LNCaP clone FGC (cell line): ENCODE measurements around the gene ASCL1.
A peak's percentile ranks its signal among the peaks of the same experiment; 100 is the strongest.

Source experiments
- DNase-seq: peaks from one replicate; pipeline ENCODE4 v3.0.0-alpha.2; 2011; ENCODE audit warnings: low read depth
- H3K4me3 ChIP-seq: 2 replicates; pipeline ENCODE4 v1.5.1; 2011; ENCODE audit warnings: mild to moderate bottlenecking, low read depth, low read length, control low read depth
- TF ChIP-seq, protein P1 (sequence below): IDR thresholded peaks from 2 replicates; pipeline ENCODE4 v1.5.1; 2012; ENCODE audit warnings: mild to moderate bottlenecking; ENCODE audit not compliant: control insufficient read depth, insufficient read depth; ENCODE audit errors: extremely low read depth

Gene ASCL1

DNA sequence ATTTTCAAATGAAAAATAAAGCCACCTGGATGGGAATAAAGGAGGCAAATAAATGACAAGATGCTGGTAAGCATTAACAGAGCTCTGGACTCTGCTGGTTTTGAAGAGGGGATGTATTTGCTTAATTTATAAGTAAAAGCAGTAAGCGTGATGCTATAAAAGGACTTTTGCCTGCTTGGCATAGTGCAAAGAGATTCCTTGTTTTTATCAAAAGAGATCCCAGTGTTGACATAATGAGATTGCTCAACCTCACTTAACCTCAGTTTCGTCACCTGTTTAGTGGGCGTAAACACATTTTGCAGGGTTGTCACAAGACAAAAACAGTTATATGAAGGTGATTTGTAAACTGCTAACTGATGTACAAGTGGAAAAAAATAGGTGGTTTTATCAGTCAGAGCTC, 13.8 kb downstream of the ASCL1 start:
- TF ChIP-seq, protein P1, sequence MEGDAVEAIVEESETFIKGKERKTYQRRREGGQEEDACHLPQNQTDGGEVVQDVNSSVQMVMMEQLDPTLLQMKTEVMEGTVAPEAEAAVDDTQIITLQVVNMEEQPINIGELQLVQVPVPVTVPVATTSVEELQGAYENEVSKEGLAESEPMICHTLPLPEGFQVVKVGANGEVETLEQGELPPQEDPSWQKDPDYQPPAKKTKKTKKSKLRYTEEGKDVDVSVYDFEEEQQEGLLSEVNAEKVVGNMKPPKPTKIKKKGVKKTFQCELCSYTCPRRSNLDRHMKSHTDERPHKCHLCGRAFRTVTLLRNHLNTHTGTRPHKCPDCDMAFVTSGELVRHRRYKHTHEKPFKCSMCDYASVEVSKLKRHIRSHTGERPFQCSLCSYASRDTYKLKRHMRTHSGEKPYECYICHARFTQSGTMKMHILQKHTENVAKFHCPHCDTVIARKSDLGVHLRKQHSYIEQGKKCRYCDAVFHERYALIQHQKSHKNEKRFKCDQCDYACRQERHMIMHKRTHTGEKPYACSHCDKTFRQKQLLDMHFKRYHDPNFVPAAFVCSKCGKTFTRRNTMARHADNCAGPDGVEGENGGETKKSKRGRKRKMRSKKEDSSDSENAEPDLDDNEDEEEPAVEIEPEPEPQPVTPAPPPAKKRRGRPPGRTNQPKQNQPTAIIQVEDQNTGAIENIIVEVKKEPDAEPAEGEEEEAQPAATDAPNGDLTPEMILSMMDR = no peak
- H3K4me3 ChIP-seq = no peak overlapping the region
- DNase-seq = no peak

- TF ChIP-seq, protein P1 = no peak
- no peak for DNase-seq
Measured at GRCh38 chr12:102973583-102973982, 16.1 kb downstream of the ASCL1 start.

GRCh38 chr12:102976609-102977280, 19.3 kb downstream of the ASCL1 start:
- no peak for DNase-seq
- no peak overlapping the region for H3K4me3 ChIP-seq
- TF ChIP-seq, protein P1 = no peak

More at GRCh38 chr12:102973583-102973982, 16.1 kb downstream of the ASCL1 start:
- no peak overlapping the region for H3K4me3 ChIP-seq

- TF ChIP-seq, protein P1 = no peak
- DNase-seq = no peak
- no peak overlapping the region for H3K4me3 ChIP-seq
Measured at GRCh38 chr12:102977945-102978706, 20.7 kb downstream of the ASCL1 start.

GRCh38 chr12:102980350-102980749, 22.9 kb downstream of the ASCL1 start:
- TF ChIP-seq, protein P1 = no peak
- no peak overlapping the region for H3K4me3 ChIP-seq
- DNase-seq = no peak

DNA sequence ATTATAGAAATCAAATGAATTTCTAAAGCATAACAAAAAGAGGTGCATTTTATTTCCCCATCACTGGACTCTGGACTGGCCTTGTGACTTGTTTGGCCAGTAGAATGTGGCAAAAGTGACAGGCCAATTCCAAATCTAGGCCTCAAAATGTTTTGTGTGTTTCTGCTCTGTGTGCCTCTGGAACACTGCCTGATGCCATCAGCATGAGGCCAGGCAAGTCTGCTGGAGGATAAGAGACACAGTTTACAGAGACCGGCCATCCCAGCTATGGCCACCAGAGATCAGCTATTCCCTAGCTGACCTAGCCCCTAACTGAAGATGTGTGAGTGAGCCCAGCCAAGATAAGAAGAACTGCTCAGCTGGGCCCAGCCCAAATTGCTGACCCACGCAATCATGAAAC, 32.9 kb downstream of the ASCL1 start:
- TF ChIP-seq, protein P1 = peak; percentile 23; the same call in 1 of the 2 replicates
- no peak for DNase-seq
- H3K4me3 ChIP-seq = no peak overlapping the region
